Measurements from ENCODE around the gene KCNJ8. TPM values are rescaled to one million over a fixed set of nuclear protein-coding genes. Genes with fewer than 3 reads are reported as not detected.

The KCNJ8 gene
- 0.14 TPM for polyA plus RNA-seq (2013, experiment 1 of 2)
- polyA plus RNA-seq (2013, experiment 2 of 2) = 0.15 TPM

- WGBS (ENCODE audit: extremely low coverage, insufficient coverage, low lambda C conversion rate) = no CpG with 5 or more reads among the region's 49 CpGs
- Histone ChIP-seq H3K36me3 (ENCODE audit: control insufficient read depth, insufficient read depth, low read length) (no peaks in the 10 kb centered on the region), H3K4me1 (ENCODE audit: control insufficient read depth, low read depth, low read length) (no peaks in the 10 kb centered on the region), H2BK5ac (ENCODE audit: low read length) (no peak within 1 kb of the TSS), H2AK5ac (ENCODE audit: low read length) (no peak within 1 kb of the TSS), H3K79me1 (ENCODE audit: low read length) (no peaks in the 10 kb centered on the region), H3K56ac (ENCODE audit: low read length) (peak within 1 kb of the TSS; percentile 64), H3K4me3 (ENCODE audit: low read length) (peak within 1 kb of the TSS; percentile 17), H4K5ac (ENCODE audit: low read length) (no peak within 1 kb of the TSS), H3K23ac (ENCODE audit: low read length) (no peak within 1 kb of the TSS), H3K79me2 (ENCODE audit: control insufficient read depth, insufficient read depth, low read length) (no peaks in the 10 kb centered on the region), H3K4me2 (ENCODE audit: low read length) (peak within 1 kb of the TSS; percentile 78), H2BK120ac (ENCODE audit: low read depth, low read length) (no peak within 1 kb of the TSS), H3K4ac (ENCODE audit: low read depth, low read length) (no peak within 1 kb of the TSS), H3K27ac (ENCODE audit: low read depth, low read length) (no peak within 1 kb of the TSS), H3K18ac (ENCODE audit: low read length) (peak within 1 kb of the TSS; percentile 64), H2BK15ac (replicated peaks; ENCODE audit: low read depth) (no peak within 1 kb of the TSS), H3K9ac (ENCODE audit: low read length) (peak within 1 kb of the TSS; percentile 35), H4K8ac (ENCODE audit: low read depth, low read length) (no peak within 1 kb of the TSS), H3K27me3 (ENCODE audit: insufficient read depth, low read length, poor library complexity) (no peaks in the 10 kb centered on the region)
- peak; percentile 88 for DNase-seq
Observed at GRCh38 chr12:21774358-21775132, at the start of gene KCNJ8. TSS of gene KCNJ8 (minus strand) at chr12:21774706. CDS start at chr12:21773616, 1,090 bp downstream.

- H3K4me1 ChIP-seq (ENCODE audit: control insufficient read depth, low read depth, low read length) = no peaks in the 10 kb centered on the region
- H4K5ac ChIP-seq (ENCODE audit: low read length) = no peak overlapping the region
- H3K4me3 ChIP-seq (ENCODE audit: low read length) = no peak overlapping the region
- H3K4me2 ChIP-seq (ENCODE audit: low read length) = no peak overlapping the region
- H2BK5ac ChIP-seq (ENCODE audit: low read length) = no peak overlapping the region
- H4K8ac ChIP-seq (ENCODE audit: low read depth, low read length) = no peak overlapping the region
- H3K56ac ChIP-seq (ENCODE audit: low read length) = no peak overlapping the region
- no peaks in the 10 kb centered on the region for H3K79me1 ChIP-seq (ENCODE audit: low read length)
- DNase-seq = no peak
- H3K23ac ChIP-seq (ENCODE audit: low read length) = no peak overlapping the region
- H3K36me3 ChIP-seq (ENCODE audit: control insufficient read depth, insufficient read depth, low read length) = no peaks in the 10 kb centered on the region
- no peaks in the 10 kb centered on the region for H3K79me2 ChIP-seq (ENCODE audit: control insufficient read depth, insufficient read depth, low read length)
- H3K9ac ChIP-seq (ENCODE audit: low read length) = no peak overlapping the region
- H2BK15ac ChIP-seq (replicated peaks; ENCODE audit: low read depth) = no peak overlapping the region
- H3K27me3 ChIP-seq (ENCODE audit: insufficient read depth, low read length, poor library complexity) = no peaks in the 10 kb centered on the region
- no peak overlapping the region for H3K18ac ChIP-seq (ENCODE audit: low read length)
- H3K4ac ChIP-seq (ENCODE audit: low read depth, low read length) = no peak overlapping the region
- no peak overlapping the region for H2BK120ac ChIP-seq (ENCODE audit: low read depth, low read length)
- no peak overlapping the region for H3K27ac ChIP-seq (ENCODE audit: low read depth, low read length)
- WGBS (ENCODE audit: extremely low coverage, insufficient coverage, low lambda C conversion rate) = no CpG with 5 or more reads among the region's 8 CpGs
- no peak overlapping the region for H2AK5ac ChIP-seq (ENCODE audit: low read length)
Observed at GRCh38 chr12:21823581-21823980, 49.1 kb upstream of the KCNJ8 start.

GRCh38 chr12:21819678-21820077 is 45.2 kb upstream of the KCNJ8 start:
- Histone ChIP-seq H3K23ac (ENCODE audit: low read length) (no peak overlapping the region), H3K4me2 (ENCODE audit: low read length) (no peak overlapping the region), H3K18ac (ENCODE audit: low read length) (no peak overlapping the region), H4K8ac (ENCODE audit: low read depth, low read length) (no peak overlapping the region), H2AK5ac (ENCODE audit: low read length) (no peak overlapping the region), H3K4me1 (ENCODE audit: control insufficient read depth, low read depth, low read length) (no peaks in the 10 kb centered on the region), H4K5ac (ENCODE audit: low read length) (no peak overlapping the region), H3K4ac (ENCODE audit: low read depth, low read length) (no peak overlapping the region), H3K4me3 (ENCODE audit: low read length) (no peak overlapping the region), H2BK15ac (replicated peaks; ENCODE audit: low read depth) (no peak overlapping the region), H3K79me2 (ENCODE audit: control insufficient read depth, insufficient read depth, low read length) (no peaks in the 10 kb centered on the region), H3K36me3 (ENCODE audit: control insufficient read depth, insufficient read depth, low read length) (no peaks in the 10 kb centered on the region), H3K9ac (ENCODE audit: low read length) (no peak overlapping the region), H3K27me3 (ENCODE audit: insufficient read depth, low read length, poor library complexity) (no peaks in the 10 kb centered on the region), H3K27ac (ENCODE audit: low read depth, low read length) (no peak overlapping the region), H2BK120ac (ENCODE audit: low read depth, low read length) (no peak overlapping the region), H2BK5ac (ENCODE audit: low read length) (no peak overlapping the region), H3K56ac (ENCODE audit: low read length) (no peak overlapping the region), H3K79me1 (ENCODE audit: low read length) (no peaks in the 10 kb centered on the region)
- peak; percentile 8 for DNase-seq

- Histone ChIP-seq H3K9ac (ENCODE audit: low read length) (no peak overlapping the region), H2AK5ac (ENCODE audit: low read length) (no peak overlapping the region), H2BK15ac (replicated peaks; ENCODE audit: low read depth) (no peak overlapping the region), H3K56ac (ENCODE audit: low read length) (no peak overlapping the region), H2BK5ac (ENCODE audit: low read length) (no peak overlapping the region), H3K4me3 (ENCODE audit: low read length) (no peak overlapping the region), H3K4me1 (ENCODE audit: control insufficient read depth, low read depth, low read length) (no peaks in the 10 kb centered on the region), H3K79me2 (ENCODE audit: control insufficient read depth, insufficient read depth, low read length) (no peaks in the 10 kb centered on the region), H3K27me3 (ENCODE audit: insufficient read depth, low read length, poor library complexity) (no peaks in the 10 kb centered on the region), H3K4ac (ENCODE audit: low read depth, low read length) (no peak overlapping the region), H4K5ac (ENCODE audit: low read length) (no peak overlapping the region), H3K4me2 (ENCODE audit: low read length) (no peak overlapping the region), H3K18ac (ENCODE audit: low read length) (no peak overlapping the region), H2BK120ac (ENCODE audit: low read depth, low read length) (no peak overlapping the region), H3K27ac (ENCODE audit: low read depth, low read length) (no peak overlapping the region), H4K8ac (ENCODE audit: low read depth, low read length) (no peak overlapping the region), H3K36me3 (ENCODE audit: control insufficient read depth, insufficient read depth, low read length) (no peaks in the 10 kb centered on the region), H3K23ac (ENCODE audit: low read length) (no peak overlapping the region), H3K79me1 (ENCODE audit: low read length) (no peaks in the 10 kb centered on the region)
- WGBS (ENCODE audit: extremely low coverage, insufficient coverage, low lambda C conversion rate) = no CpG with 5 or more reads among the region's 2 CpGs
- peak; percentile 57 for DNase-seq
Observed at GRCh38 chr12:21819236-21819635, 44.7 kb upstream of the KCNJ8 start.

GRCh38 chr12:21818627-21819026 is 44.1 kb upstream of the KCNJ8 start:
- Histone ChIP-seq H3K18ac (ENCODE audit: low read length) (no peak overlapping the region), H3K23ac (ENCODE audit: low read length) (no peak overlapping the region), H3K9ac (ENCODE audit: low read length) (no peak overlapping the region), H3K27ac (ENCODE audit: low read depth, low read length) (no peak overlapping the region), H2AK5ac (ENCODE audit: low read length) (no peak overlapping the region), H2BK15ac (replicated peaks; ENCODE audit: low read depth) (no peak overlapping the region), H3K56ac (ENCODE audit: low read length) (no peak overlapping the region), H3K79me1 (ENCODE audit: low read length) (no peaks in the 10 kb centered on the region), H3K79me2 (ENCODE audit: control insufficient read depth, insufficient read depth, low read length) (no peaks in the 10 kb centered on the region), H3K27me3 (ENCODE audit: insufficient read depth, low read length, poor library complexity) (no peaks in the 10 kb centered on the region), H2BK5ac (ENCODE audit: low read length) (no peak overlapping the region), H3K4me2 (ENCODE audit: low read length) (no peak overlapping the region), H3K36me3 (ENCODE audit: control insufficient read depth, insufficient read depth, low read length) (no peaks in the 10 kb centered on the region), H4K5ac (ENCODE audit: low read length) (no peak overlapping the region), H3K4me3 (ENCODE audit: low read length) (no peak overlapping the region), H4K8ac (ENCODE audit: low read depth, low read length) (no peak overlapping the region), H2BK120ac (ENCODE audit: low read depth, low read length) (no peak overlapping the region), H3K4me1 (ENCODE audit: control insufficient read depth, low read depth, low read length) (no peaks in the 10 kb centered on the region), H3K4ac (ENCODE audit: low read depth, low read length) (no peak overlapping the region)
- WGBS (ENCODE audit: extremely low coverage, insufficient coverage, low lambda C conversion rate) = no CpG with 5 or more reads among the region's 2 CpGs
- no peak for DNase-seq

Measured in mesendoderm (in vitro differentiated cells).